Effector memory CD4-positive, alpha-beta T cell (primary cell): ENCODE measurements around the gene PSMC6.

Experiments
- DNase-seq, 3 donors: peaks; one replicate each; pipeline ENCODE4 v3.0.0-alpha.2; 2020
- H3K27ac ChIP-seq: 2 replicates; pipeline ENCODE4 v1.7.0; 2013; ENCODE audit warnings: mild to moderate bottlenecking, low read length, moderate library complexity; ENCODE audit not compliant: insufficient read depth, poor library complexity, severe bottlenecking
- H3K27me3 ChIP-seq: replicated peaks from 2 replicates; pipeline ENCODE4 v1.7.0; 2013; ENCODE audit warnings: mild to moderate bottlenecking, low read length; ENCODE audit not compliant: insufficient read depth, control insufficient read depth, poor library complexity, severe bottlenecking
- H3K36me3 ChIP-seq: 2 replicates; pipeline ENCODE4 v1.7.0; 2013; ENCODE audit warnings: mild to moderate bottlenecking, low read length, moderate library complexity; ENCODE audit not compliant: control insufficient read depth, insufficient read depth
- H3K4me1 ChIP-seq: 2 replicates; pipeline ENCODE4 v1.7.0; 2013; ENCODE audit warnings: low read length, mild to moderate bottlenecking; ENCODE audit not compliant: control insufficient read depth, insufficient read depth, poor library complexity, severe bottlenecking
- H3K4me3 ChIP-seq: 2 replicates; pipeline ENCODE4 v1.7.0; 2013; ENCODE audit warnings: low read length, low read depth, mild to moderate bottlenecking; ENCODE audit not compliant: insufficient read depth, poor library complexity, severe bottlenecking
- H3K9me3 ChIP-seq: 2 replicates; pipeline ENCODE4 v1.7.0; 2013; ENCODE audit warnings: mild to moderate bottlenecking, low read length, moderate library complexity; ENCODE audit not compliant: control insufficient read depth

The PSMC6 gene

DNA sequence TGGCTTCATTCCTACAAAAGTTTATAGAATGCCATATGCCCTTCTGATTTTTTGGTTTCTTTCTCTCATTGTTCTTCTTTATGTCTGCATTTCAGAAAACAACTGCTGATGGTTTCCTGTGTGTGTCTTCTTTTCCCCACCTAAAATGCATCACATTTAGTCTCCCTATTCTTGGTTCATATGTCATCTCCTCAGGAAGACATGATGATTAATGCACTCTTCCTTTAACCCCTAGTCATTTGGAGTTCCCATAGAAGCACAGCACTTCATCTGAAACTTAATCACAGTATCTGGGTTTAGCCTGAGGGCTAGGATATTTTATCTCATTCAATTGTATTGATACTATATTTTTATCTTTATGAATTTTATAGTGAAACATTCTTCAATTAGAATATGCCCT, 62.9 kb downstream of the PSMC6 start:
- Histone ChIP-seq H3K9me3 (no peaks in the 10 kb centered on the region), H3K4me3 (no peak overlapping the region), H3K27ac (no peak overlapping the region), H3K4me1 (no peaks in the 10 kb centered on the region), H3K27me3 (no peaks in the 10 kb centered on the region), H3K36me3 (peaks cover 29% of the 10 kb centered on the region)
- no peak for DNase-seq

DNA sequence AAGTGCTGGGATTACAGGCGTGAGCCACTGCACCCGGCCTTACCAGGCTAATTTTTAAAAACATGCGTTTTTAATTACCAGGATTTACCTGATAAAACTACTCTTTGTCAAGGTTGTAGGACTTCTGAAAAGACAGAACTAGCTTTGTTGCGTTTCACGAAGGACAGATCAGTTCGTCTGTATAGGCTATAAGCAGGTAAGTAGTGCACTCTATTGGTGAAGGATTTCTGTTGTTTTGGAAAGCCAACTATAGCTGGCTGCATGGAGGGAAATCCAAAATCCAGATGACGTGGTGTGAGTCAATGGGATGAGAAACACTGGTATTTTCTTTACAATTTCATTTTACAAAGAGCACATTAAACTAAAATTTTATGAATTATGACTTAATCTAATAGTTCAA, 69.8 kb downstream of the PSMC6 start:
- no peak overlapping the region for H3K27ac ChIP-seq
- H3K36me3 ChIP-seq = peaks cover 10% of the 10 kb centered on the region
- no peaks in the 10 kb centered on the region for H3K9me3 ChIP-seq
- H3K4me1 ChIP-seq = no peaks in the 10 kb centered on the region
- H3K4me3 ChIP-seq = no peak overlapping the region
- H3K27me3 ChIP-seq = no peaks in the 10 kb centered on the region
- no peak for DNase-seq
